ENCODE measurements around the gene PPP2R3A. TPM values are rescaled to one million over a fixed set of nuclear protein-coding genes. Genes with fewer than 3 reads are reported as not detected.

PPP2R3A gene
- total RNA-seq, 6 experiments from 2014 or later: 21.2 to 26.1 (median 24.8) TPM

DNA sequence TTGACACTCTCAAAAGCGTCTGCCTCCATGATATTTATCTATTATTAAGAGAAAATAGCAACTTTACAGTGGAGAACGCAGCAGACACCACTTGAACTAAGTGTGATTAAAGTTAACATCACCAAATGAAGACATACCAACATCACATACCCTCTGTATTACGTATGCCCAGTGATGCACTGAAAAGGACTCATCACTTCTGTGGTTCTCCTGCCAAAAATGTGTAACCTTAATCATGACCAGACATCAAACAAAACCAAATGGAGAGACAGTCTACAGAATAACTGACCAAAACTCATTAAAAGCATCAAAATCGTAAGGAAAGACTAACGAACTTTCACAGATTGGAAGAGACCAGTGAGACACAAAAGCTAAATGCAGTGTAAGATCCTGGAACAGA lies 103.2 kb downstream of the PPP2R3A start:
- Mint-ChIP-seq H3K36me3 (ENCODE audit: low read depth) (peaks cover 18% of the 10 kb centered on the region), H3K27ac (peak overlapping the region; percentile 94), H3K9me3 (no peaks in the 10 kb centered on the region), H3K4me1 (ENCODE audit: low read depth) (peaks cover 76% of the 10 kb centered on the region), H3K27me3 (ENCODE audit: insufficient read depth) (0 out of 2 replicates have a peak, but pooled peaks cover 2% of the 10 kb centered on the region), H3K4me3 (peak overlapping the region; percentile 64)
- peak; percentile 88 for DNase-seq
- TF ChIP-seq, protein P1, sequence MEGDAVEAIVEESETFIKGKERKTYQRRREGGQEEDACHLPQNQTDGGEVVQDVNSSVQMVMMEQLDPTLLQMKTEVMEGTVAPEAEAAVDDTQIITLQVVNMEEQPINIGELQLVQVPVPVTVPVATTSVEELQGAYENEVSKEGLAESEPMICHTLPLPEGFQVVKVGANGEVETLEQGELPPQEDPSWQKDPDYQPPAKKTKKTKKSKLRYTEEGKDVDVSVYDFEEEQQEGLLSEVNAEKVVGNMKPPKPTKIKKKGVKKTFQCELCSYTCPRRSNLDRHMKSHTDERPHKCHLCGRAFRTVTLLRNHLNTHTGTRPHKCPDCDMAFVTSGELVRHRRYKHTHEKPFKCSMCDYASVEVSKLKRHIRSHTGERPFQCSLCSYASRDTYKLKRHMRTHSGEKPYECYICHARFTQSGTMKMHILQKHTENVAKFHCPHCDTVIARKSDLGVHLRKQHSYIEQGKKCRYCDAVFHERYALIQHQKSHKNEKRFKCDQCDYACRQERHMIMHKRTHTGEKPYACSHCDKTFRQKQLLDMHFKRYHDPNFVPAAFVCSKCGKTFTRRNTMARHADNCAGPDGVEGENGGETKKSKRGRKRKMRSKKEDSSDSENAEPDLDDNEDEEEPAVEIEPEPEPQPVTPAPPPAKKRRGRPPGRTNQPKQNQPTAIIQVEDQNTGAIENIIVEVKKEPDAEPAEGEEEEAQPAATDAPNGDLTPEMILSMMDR (IDR thresholded peaks at IDR 0.05): no peak

GRCh38 chr3:136069933-136070332 lies 104.4 kb downstream of the PPP2R3A start:
- DNase-seq: peak; percentile 41
- peak overlapping the region; percentile 76 for H3K4me3 Mint-ChIP-seq
- peaks cover 88% of the 10 kb centered on the region for H3K4me1 Mint-ChIP-seq (ENCODE audit: low read depth)
- peak overlapping the region; percentile 94 for H3K27ac Mint-ChIP-seq
- TF ChIP-seq, protein P1 (IDR thresholded peaks at IDR 0.05): no peak
- peaks cover 12% of the 10 kb centered on the region for H3K36me3 Mint-ChIP-seq (ENCODE audit: low read depth)
- H3K27me3 Mint-ChIP-seq (ENCODE audit: insufficient read depth): 0 out of 2 replicates have a peak, but pooled peaks cover 2% of the 10 kb centered on the region
- H3K9me3 Mint-ChIP-seq: no peaks in the 10 kb centered on the region

GRCh38 chr3:136070334-136070733 lies 104.8 kb downstream of the PPP2R3A start:
- TF ChIP-seq, protein P1 (IDR thresholded peaks at IDR 0.05): no peak
- Mint-ChIP-seq H3K9me3 (no peaks in the 10 kb centered on the region), H3K4me1 (ENCODE audit: low read depth) (peaks cover 92% of the 10 kb centered on the region), H3K27ac (peak overlapping the region; percentile 94), H3K27me3 (ENCODE audit: insufficient read depth) (0 out of 2 replicates have a peak, but pooled peaks cover 2% of the 10 kb centered on the region), H3K36me3 (ENCODE audit: low read depth) (peaks cover 10% of the 10 kb centered on the region), H3K4me3 (peak overlapping the region; percentile 76)
- peak; percentile 84 for DNase-seq

- peak; percentile 93 for DNase-seq
- H3K27ac Mint-ChIP-seq: peak overlapping the region; percentile 94
Measured at GRCh38 chr3:136070953-136071949, 105.7 kb downstream of the PPP2R3A start.

DNA sequence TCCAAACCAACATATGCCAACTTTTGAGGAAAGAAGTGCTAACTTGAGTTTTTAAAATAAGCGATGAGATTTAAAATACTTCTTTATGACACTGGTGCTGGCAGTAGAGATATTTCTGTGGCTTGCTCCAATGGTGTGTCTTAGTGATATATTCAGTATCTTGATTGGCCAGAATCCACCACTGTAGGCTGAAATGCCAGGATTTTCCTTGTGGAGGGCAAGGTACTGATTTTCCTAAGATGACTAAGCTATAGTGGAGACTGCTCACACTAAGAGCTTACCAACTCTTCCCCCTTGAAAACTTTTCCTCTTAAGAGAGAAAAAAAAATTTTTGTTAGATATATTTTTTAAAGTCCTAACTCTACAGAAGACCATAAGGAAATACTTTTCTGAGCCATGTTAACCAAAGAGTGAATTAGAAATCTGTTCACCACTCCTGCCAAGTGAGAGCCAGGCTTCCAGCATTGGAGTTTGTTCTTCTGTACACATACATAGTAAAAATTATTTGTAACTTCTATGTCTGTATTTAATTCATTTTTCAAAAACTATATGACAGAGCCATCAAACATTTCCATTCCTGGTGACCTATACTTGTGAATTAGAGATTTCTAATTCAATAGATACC lies 109.1 kb downstream of the PPP2R3A start:
- DNase-seq: peak; percentile 65
- Mint-ChIP-seq H3K9me3 (no peaks in the 10 kb centered on the region), H3K4me3 (no peak overlapping the region), H3K36me3 (ENCODE audit: low read depth) (peaks cover 6% of the 10 kb centered on the region; the same call in 1 of the 2 replicates), H3K4me1 (ENCODE audit: low read depth) (peaks cover 81% of the 10 kb centered on the region), H3K27ac (peak overlapping the region; percentile 51), H3K27me3 (ENCODE audit: insufficient read depth) (0 out of 2 replicates have a peak, but pooled peaks cover 2% of the 10 kb centered on the region)
- TF ChIP-seq, protein P1 (IDR thresholded peaks at IDR 0.05): no peak

More at GRCh38 chr3:136070953-136071949, 105.7 kb downstream of the PPP2R3A start:
- Mint-ChIP-seq H3K36me3 (ENCODE audit: low read depth) (peaks cover 7% of the 10 kb centered on the region), H3K4me1 (ENCODE audit: low read depth) (peaks cover 100% of the 10 kb centered on the region), H3K9me3 (no peaks in the 10 kb centered on the region), H3K27me3 (ENCODE audit: insufficient read depth) (0 out of 2 replicates have a peak, but pooled peaks cover 2% of the 10 kb centered on the region), H3K4me3 (peak overlapping the region; percentile 76)
- TF ChIP-seq, protein P1 (IDR thresholded peaks at IDR 0.05): peak; percentile 63
